AG04449 (cell line): ENCODE results near the gene WDR74.

Experiments
- CTCF ChIA-PET: fragments of 350-600 bp; formaldehyde crosslinking; extraction: SDS; loops from one replicate; lab custom pipeline; 2021; ENCODE audit warnings: antibody characterized with exemption; lab: Yijun Ruan, JAX
- POLR2A ChIA-PET: fragments of 400-600, 350-600 bp; formaldehyde crosslinking; extraction: SDS; loops from one replicate; lab custom pipeline; 2020; ENCODE audit warnings: antibody characterized with exemption, inconsistent platforms; lab: Yijun Ruan, JAX
- DNase-seq: peaks from one replicate; pipeline ENCODE4 v3.0.0-alpha.2; 2010; ENCODE audit warnings: low read depth, low spot score
- H3K4me3 ChIP-seq: 2 replicates; pipeline ENCODE4 v1.5.1; 2011; ENCODE audit warnings: low read depth, mild to moderate bottlenecking, control low read depth, low read length
- CTCF ChIP-seq: IDR thresholded peaks from one replicate; pipeline ENCODE4 v1.5.1; 2011; ENCODE audit warnings: mild to moderate bottlenecking, moderate library complexity, low read length, control low read depth, inconsistent platforms; ENCODE audit not compliant: insufficient read depth; ENCODE audit errors: missing control alignments

WDR74 gene

DNA sequence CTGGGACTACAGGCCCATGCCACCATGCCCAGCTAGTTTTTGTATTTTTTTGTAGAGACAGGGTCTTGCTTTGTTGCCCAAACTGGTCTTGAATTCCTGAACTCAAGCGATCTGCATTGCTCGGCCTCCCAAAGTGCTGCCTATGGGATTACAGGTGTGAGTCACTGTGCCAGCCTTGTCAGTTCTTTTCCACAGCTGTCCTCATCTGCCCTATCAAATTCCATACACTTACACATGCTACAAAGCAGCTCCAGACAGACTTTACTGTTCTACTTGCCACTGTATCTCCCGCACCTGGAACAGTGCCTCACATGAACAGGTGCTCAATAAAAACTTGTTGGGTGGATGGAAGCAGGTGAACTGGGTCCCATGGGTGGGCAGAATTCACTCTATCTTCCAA lies 15.7 kb downstream of the WDR74 start:
- H3K4me3 ChIP-seq: no peak overlapping the region
- TF ChIP-seq CTCF: no peak
- ChIA-PET CTCF (interaction anchor here (0.6 to 1.4 kb wide), 2 partner anchors 9 to 37 kb away, joined by 3 to 4 read pairs; no protein-coding TSS in a partner anchor), POLR2A (interaction anchor here (1.0 to 2.0 kb wide), 3 partner anchors 8 to 18 kb away, joined by 3 to 7 read pairs (median 4); partner anchors contain the start of gene STX5)
- DNase-seq: no peak

GRCh38 chr11:62817129-62817528 lies 22.3 kb downstream of the WDR74 start:
- POLR2A ChIA-PET: interaction anchor here (1.2 to 1.4 kb wide), 3 partner anchors 11 to 13 kb away, joined by 3 to 5 read pairs (median 3); no protein-coding TSS in a partner anchor
- CTCF ChIA-PET: interaction anchor here (1.4 kb wide), 1 partner anchor 31 kb away, joined by 5 read pairs; no protein-coding TSS in a partner anchor

GRCh38 chr11:62816557-62816956 lies 22.8 kb downstream of the WDR74 start:
- no peak overlapping the region for H3K4me3 ChIP-seq
- ChIA-PET POLR2A (interaction anchor here (0.6 to 1.4 kb wide), 4 partner anchors 11 to 1501 kb away, joined by 3 to 5 read pairs (median 3); partner anchors contain the start of gene TRMT112), CTCF (interaction anchor here (1.0 to 1.4 kb wide), 3 partner anchors 9 to 30 kb away, joined by 3 to 5 read pairs (median 3); no protein-coding TSS in a partner anchor)
- DNase-seq: no peak
- no peak for TF ChIP-seq CTCF

More at GRCh38 chr11:62817129-62817528, 22.3 kb downstream of the WDR74 start:
- H3K4me3 ChIP-seq: no peak overlapping the region
- TF ChIP-seq CTCF: no peak
- no peak for DNase-seq

DNA sequence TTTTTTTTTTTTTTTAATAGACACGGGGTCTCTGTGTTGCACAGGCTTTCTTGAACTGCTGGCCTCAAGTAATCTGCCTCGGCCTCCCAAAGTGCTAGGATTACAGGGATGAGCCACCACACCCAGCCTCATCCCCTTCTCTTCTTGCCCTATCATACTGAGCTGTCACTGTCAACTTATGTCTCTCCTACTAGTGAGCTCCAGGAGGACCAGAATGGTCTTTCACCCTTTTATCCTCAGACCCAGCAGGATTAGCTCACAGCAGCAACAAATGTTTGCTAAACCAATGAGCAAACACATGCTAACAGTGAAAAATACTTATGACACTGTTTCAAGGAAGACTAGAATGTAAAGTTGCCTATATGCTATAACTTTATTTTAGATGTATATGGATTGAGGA lies 27.7 kb downstream of the WDR74 start:
- CTCF ChIA-PET: interaction anchor here (0.7 to 3.1 kb wide), 3 partner anchors 21 to 51 kb away, joined by 3 to 13 read pairs (median 4); partner anchors contain the start of genes TEX54 and TMEM179B
- TF ChIP-seq CTCF: no peak
- DNase-seq: no peak
- POLR2A ChIA-PET: interaction anchor here (0.7 to 2.0 kb wide), 3 partner anchors 14 to 30 kb away, joined by 3 to 6 read pairs (median 4); partner anchors contain the start of gene STX5
- no peak overlapping the region for H3K4me3 ChIP-seq

GRCh38 chr11:62810748-62811147 lies 28.6 kb downstream of the WDR74 start:
- no peak overlapping the region for H3K4me3 ChIP-seq
- ChIA-PET POLR2A (interaction anchor here (1.0 kb wide), 1 partner anchor 31 kb away, joined by 3 read pairs; no protein-coding TSS in a partner anchor), CTCF (interaction anchor here (0.7 to 3.1 kb wide), 3 partner anchors 22 to 52 kb away, joined by 3 to 13 read pairs (median 4); partner anchors contain the start of genes TEX54 and TMEM179B)
- TF ChIP-seq CTCF: no peak
- no peak for DNase-seq

GRCh38 chr11:62806611-62807121 lies 32.7 kb downstream of the WDR74 start:
- no peak for TF ChIP-seq CTCF
- no peak overlapping the region for H3K4me3 ChIP-seq
- DNase-seq: no peak
- ChIA-PET CTCF (interaction anchor here (0.8 to 1.7 kb wide), 3 partner anchors 9 to 20 kb away, joined by 3 to 5 read pairs (median 4); no protein-coding TSS in a partner anchor), POLR2A (interaction anchor here (0.7 to 2.2 kb wide), 6 partner anchors 9 to 142 kb away, joined by 3 to 19 read pairs (median 4); partner anchors contain the start of genes C11orf98 and STX5)
